ENCODE data around the gene PKN2.

DNA sequence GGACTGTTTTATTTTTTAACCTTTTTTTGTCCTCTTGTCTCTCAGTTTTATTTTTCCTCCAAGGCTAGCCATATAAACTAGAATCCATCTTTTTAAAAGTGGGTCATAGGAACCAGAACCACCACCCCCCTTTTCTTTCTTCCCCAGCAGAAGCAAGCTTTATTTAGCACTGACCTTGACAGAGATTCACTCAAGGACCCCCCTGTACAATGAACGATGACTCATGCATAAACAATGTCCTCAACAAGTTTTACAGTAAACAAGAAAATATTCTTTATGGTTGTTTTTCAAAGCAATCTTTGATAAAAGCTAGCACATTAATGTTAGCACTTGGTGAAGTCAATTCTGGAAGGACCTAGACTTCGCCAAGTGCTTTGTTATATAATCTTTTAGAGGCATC is 14.1 kb downstream of the PKN2 start:
- TF ChIP-seq POLR2AphosphoS5 (IDR thresholded peaks at IDR 0.05; ENCODE audit: low read depth, low read length), result no peak
- no peak for TF ChIP-seq POLR2A (IDR thresholded peaks at IDR 0.05; ENCODE audit: low read depth, low read length)

Data from GM12891 (cell line).